ENCODE results near the gene FZD10.

Gene FZD10

GRCh38 chr12:130133851-130134562 is 28.3 kb upstream of the FZD10 start:
- TF ChIP-seq TAF1 (IDR thresholded peaks at IDR 0.05; ENCODE audit: borderline replicate concordance, low read depth, low read length) (no peak), POLR2AphosphoS5 (IDR thresholded peaks at IDR 0.05; ENCODE audit: low read depth, low read length) (no peak), POLR2A (IDR thresholded peaks at IDR 0.05; ENCODE audit: low read depth, low read length) (no peak)
- DNase-seq (ENCODE audit: insufficient read length) (no peak), FAIRE-seq (no peak)

- DNase-seq (ENCODE audit: insufficient read length), result no peak
- TF ChIP-seq TAF1 (IDR thresholded peaks at IDR 0.05; ENCODE audit: borderline replicate concordance, low read depth, low read length) (no peak), POLR2A (IDR thresholded peaks at IDR 0.05; ENCODE audit: low read depth, low read length) (no peak), POLR2AphosphoS5 (IDR thresholded peaks at IDR 0.05; ENCODE audit: low read depth, low read length) (no peak)
- no peak for FAIRE-seq
Observed at GRCh38 chr12:130134563-130134915, 27.7 kb upstream of the FZD10 start.

- no peak for DNase-seq (ENCODE audit: insufficient read length)
- no peak for TF ChIP-seq POLR2AphosphoS5 (IDR thresholded peaks at IDR 0.05; ENCODE audit: low read depth, low read length)
- no peak for TF ChIP-seq POLR2A (IDR thresholded peaks at IDR 0.05; ENCODE audit: low read depth, low read length)
- TF ChIP-seq TAF1 (IDR thresholded peaks at IDR 0.05; ENCODE audit: borderline replicate concordance, low read depth, low read length), result no peak
- no peak for FAIRE-seq
Observed at GRCh38 chr12:130136509-130137039, 25.7 kb upstream of the FZD10 start.

- DNase-seq (ENCODE audit: insufficient read length), result no peak
- no peak for FAIRE-seq
Observed at GRCh38 chr12:130137040-130138018, 24.9 kb upstream of the FZD10 start.

GRCh38 chr12:130138478-130138877 is 23.8 kb upstream of the FZD10 start:
- FAIRE-seq (no peak), DNase-seq (ENCODE audit: insufficient read length) (no peak)
- TF ChIP-seq TAF1 (IDR thresholded peaks at IDR 0.05; ENCODE audit: borderline replicate concordance, low read depth, low read length) (no peak), POLR2AphosphoS5 (IDR thresholded peaks at IDR 0.05; ENCODE audit: low read depth, low read length) (no peak), POLR2A (IDR thresholded peaks at IDR 0.05; ENCODE audit: low read depth, low read length) (no peak)

More at GRCh38 chr12:130137040-130138018, 24.9 kb upstream of the FZD10 start:
- TF ChIP-seq POLR2A (IDR thresholded peaks at IDR 0.05; ENCODE audit: low read depth, low read length) (no peak), TAF1 (IDR thresholded peaks at IDR 0.05; ENCODE audit: borderline replicate concordance, low read depth, low read length) (no peak), POLR2AphosphoS5 (IDR thresholded peaks at IDR 0.05; ENCODE audit: low read depth, low read length) (no peak)

GRCh38 chr12:130139567-130140421 is 22.5 kb upstream of the FZD10 start:
- DNase-seq (ENCODE audit: insufficient read length) (no peak), FAIRE-seq (no peak)
- TF ChIP-seq POLR2AphosphoS5 (IDR thresholded peaks at IDR 0.05; ENCODE audit: low read depth, low read length), result no peak
- TF ChIP-seq TAF1 (IDR thresholded peaks at IDR 0.05; ENCODE audit: borderline replicate concordance, low read depth, low read length), result no peak
- TF ChIP-seq POLR2A (IDR thresholded peaks at IDR 0.05; ENCODE audit: low read depth, low read length), result no peak

GRCh38 chr12:130141105-130141504 is 21.2 kb upstream of the FZD10 start:
- no peak for FAIRE-seq

GRCh38 chr12:130141901-130142683 is 20.2 kb upstream of the FZD10 start:
- TF ChIP-seq POLR2AphosphoS5 (IDR thresholded peaks at IDR 0.05; ENCODE audit: low read depth, low read length) (no peak), TAF1 (IDR thresholded peaks at IDR 0.05; ENCODE audit: borderline replicate concordance, low read depth, low read length) (no peak), POLR2A (IDR thresholded peaks at IDR 0.05; ENCODE audit: low read depth, low read length) (no peak)
- no peak for DNase-seq (ENCODE audit: insufficient read length)
- no peak for FAIRE-seq

More at GRCh38 chr12:130141105-130141504, 21.2 kb upstream of the FZD10 start:
- no peak for DNase-seq (ENCODE audit: insufficient read length)
- no peak for TF ChIP-seq POLR2A (IDR thresholded peaks at IDR 0.05; ENCODE audit: low read depth, low read length)
- no peak for TF ChIP-seq POLR2AphosphoS5 (IDR thresholded peaks at IDR 0.05; ENCODE audit: low read depth, low read length)
- TF ChIP-seq TAF1 (IDR thresholded peaks at IDR 0.05; ENCODE audit: borderline replicate concordance, low read depth, low read length), result no peak

- TF ChIP-seq TAF1 (IDR thresholded peaks at IDR 0.05; ENCODE audit: borderline replicate concordance, low read depth, low read length), result no peak
- TF ChIP-seq POLR2AphosphoS5 (IDR thresholded peaks at IDR 0.05; ENCODE audit: low read depth, low read length), result no peak
- TF ChIP-seq POLR2A (IDR thresholded peaks at IDR 0.05; ENCODE audit: low read depth, low read length), result no peak
- DNase-seq (ENCODE audit: insufficient read length) (no peak), FAIRE-seq (no peak)
Observed at GRCh38 chr12:130142736-130143135, 19.5 kb upstream of the FZD10 start.

- FAIRE-seq (no peak), DNase-seq (ENCODE audit: insufficient read length) (no peak)
- TF ChIP-seq POLR2AphosphoS5 (IDR thresholded peaks at IDR 0.05; ENCODE audit: low read depth, low read length) (no peak), TAF1 (IDR thresholded peaks at IDR 0.05; ENCODE audit: borderline replicate concordance, low read depth, low read length) (no peak), POLR2A (IDR thresholded peaks at IDR 0.05; ENCODE audit: low read depth, low read length) (no peak)
Observed at GRCh38 chr12:130143136-130143535, 19.1 kb upstream of the FZD10 start.
